B cell (primary cell): Measurements from ENCODE around the gene ASTN2. TPM values are rescaled to one million over a fixed set of nuclear protein-coding genes. Genes with fewer than 3 reads are reported as not detected.

ENCODE experiments used
- ATAC-seq: fragments of 200-7000 bp; cut with Tn5 transposase; one replicate; pipeline ENCODE4 v1.10.0; 2021; ENCODE audit warnings: low read depth, mild to moderate bottlenecking, moderate number of reproducible peaks, moderate library complexity
- CTCF ChIA-PET: fragments of 350-600 bp; sonication (Branson Sonifier 250); formaldehyde crosslinking; loops from one replicate; lab custom pipeline; 2021; ENCODE audit warnings: antibody characterized with exemption, inconsistent platforms; lab: Charles Lee
- POLR2A ChIA-PET: fragments of 350-600 bp; sonication (Branson Sonifier 250); formaldehyde crosslinking; loops from one replicate; lab custom pipeline; 2021; ENCODE audit warnings: antibody characterized with exemption; lab: Charles Lee
- DNase-seq: peaks from one replicate; pipeline ENCODE4 v3.0.0; 2013
- H2AFZ ChIP-seq: 2 replicates; pipeline ENCODE4 v1.6.1; 2012; ENCODE audit warnings: mild to moderate bottlenecking, low read depth, low read length; ENCODE audit not compliant: insufficient read depth, poor library complexity, severe bottlenecking
- H3K27ac ChIP-seq, 2 donors: 1 replicate in 1 of 2; 2 replicates in 1 of 2; pipeline ENCODE4 v1.5.1; 2012 to 2013; ENCODE audit warnings: low read length in 2 of 2, mild to moderate bottlenecking in 2 of 2, moderate library complexity in 1 of 2
- H3K27me3 ChIP-seq, 4 experiments: fragments of 200-600 bp in 1 of 4; sonication (generic) in 1 of 4; replicated peaks in 1 of 4; 1 replicate in 2 of 4; 2 replicates in 2 of 4; pipeline versions ENCODE4 v1.6.1 to v1.7.0; 2013 to 2016; ENCODE audit warnings: low read length in 3 of 4, mild to moderate bottlenecking in 2 of 4, mixed read lengths in 1 of 4, moderate library complexity in 1 of 4; ENCODE audit not compliant: insufficient read depth in 4 of 4, control insufficient read depth in 3 of 4; ENCODE audit errors: control extremely low read depth in 1 of 4
- H3K36me3 ChIP-seq, 2 experiments: replicated peaks in 1 of 2; 1 replicate in 1 of 2; 2 replicates in 1 of 2; pipeline versions ENCODE4 v1.6.1 to v1.7.1; 2013; ENCODE audit warnings: low read length in 1 of 2; ENCODE audit not compliant: insufficient read depth in 2 of 2, control insufficient read depth in 1 of 2; ENCODE audit errors: control extremely low read depth in 1 of 2, extremely low read depth in 1 of 2
- H3K4me1 ChIP-seq, 2 donors: fragments of 200-600 bp in 1 of 2; sonication (generic) in 1 of 2; 1 replicate in 1 of 2; 2 replicates in 1 of 2; pipeline versions ENCODE4 v1.5.1 to v1.6.1; 2013 to 2017; ENCODE audit warnings: low read length in 2 of 2; ENCODE audit not compliant: control insufficient read depth in 2 of 2, insufficient read depth in 2 of 2
- H3K4me2 ChIP-seq: replicated peaks from 2 replicates; pipeline ENCODE3; 2012; ENCODE audit warnings: mild to moderate bottlenecking, low read depth, low read length; ENCODE audit not compliant: poor library complexity, severe bottlenecking
- H3K4me3 ChIP-seq, 5 experiments: fragments of 200-600 bp in 1 of 5; sonication (generic) in 1 of 5; 1 replicate in 3 of 5; 2 replicates in 2 of 5; pipeline versions ENCODE4 v1.5.1 to v1.7.0; 2011 to 2016; ENCODE audit warnings: low read length in 4 of 5, mild to moderate bottlenecking in 4 of 5, low read depth in 2 of 5, control low read depth in 1 of 5, moderate library complexity in 1 of 5; ENCODE audit not compliant: insufficient read depth in 1 of 5; ENCODE audit errors: control extremely low read depth in 1 of 5, extremely low read depth in 1 of 5
- H3K79me2 ChIP-seq: fragments of 200-600 bp; sonication (generic); one replicate; pipeline ENCODE4 v1.6.0; 2016; ENCODE audit warnings: low read length; ENCODE audit not compliant: control insufficient read depth, insufficient read depth
- H3K9ac ChIP-seq: fragments of 200-600 bp; sonication (generic); 2 replicates; pipeline ENCODE4 v1.6.1; 2017; ENCODE audit warnings: mild to moderate bottlenecking, low read length, moderate library complexity
- H3K9me3 ChIP-seq, 3 donors: one replicate each; pipeline versions ENCODE4 v1.6.1 to v1.7.1; 2013; ENCODE audit warnings: low read length in 2 of 3; ENCODE audit not compliant: control insufficient read depth in 2 of 3, insufficient read depth in 1 of 3; ENCODE audit errors: control extremely low read depth in 1 of 3
- H4K20me1 ChIP-seq: 2 replicates; pipeline ENCODE4 v1.6.0; 2012; ENCODE audit warnings: mild to moderate bottlenecking, low read length; ENCODE audit not compliant: insufficient read depth, control insufficient read depth, poor library complexity, severe bottlenecking
- H3K27ac Mint-ChIP-seq: one replicate; pipeline ENCODE4 v1.8.0; 2021; ENCODE audit warnings: mixed read lengths
- H3K27me3 Mint-ChIP-seq: one replicate; pipeline ENCODE4 v1.8.0; 2021; ENCODE audit warnings: mixed read lengths
- H3K4me1 Mint-ChIP-seq: one replicate; pipeline ENCODE4 v1.8.0; 2021; ENCODE audit warnings: mixed read lengths
- H3K4me3 Mint-ChIP-seq: one replicate; pipeline ENCODE4 v1.8.0; 2021; ENCODE audit warnings: mixed read lengths
- H3K9me3 Mint-ChIP-seq: one replicate; pipeline ENCODE4 v1.8.0; 2022; ENCODE audit warnings: mixed read lengths; ENCODE audit not compliant: insufficient read depth
- CTCF ChIP-seq: fragments of 200-600 bp; IDR thresholded peaks from one replicate; pipeline ENCODE4 v1.8.0; 2022; ENCODE audit warnings: antibody characterized with exemption, mild to moderate bottlenecking
- EZH2 ChIP-seq: IDR thresholded peaks from 2 replicates; pipeline ENCODE4 v1.6.1; 2012; ENCODE audit warnings: borderline replicate concordance, low read depth, mild to moderate bottlenecking, moderate library complexity, low read length; ENCODE audit not compliant: insufficient read depth, poor library complexity, severe bottlenecking
- whole genome bisulfite sequencing: methylation state at CpG from one replicate; pipeline ENCODE4 v1.1.5; 2013; ENCODE audit warnings: missing lambda C conversion rate; ENCODE audit not compliant: insufficient coverage; 5-methylcytosine and 5-hydroxymethylcytosine counted together
- intact Hi-C: fragments of 100-400 bp; cut with micrococcal nuclease; formaldehyde crosslinking; loops from one replicate; pipeline ENCODE4 v1.10.0; 2022
- polyA plus RNA-seq: library from polyadenylated mRNA; depleted of rRNA; stranded (reverse); fragments of >200 nt; gene quantifications from 2 replicates; pipeline ENCODE4 v1.2.3, GENCODE V29; 2012
- total RNA-seq, 2 donors: library from RNA; stranded (reverse); fragments of 120-200 nt in 1 of 2; gene quantifications; 1 replicate in 1 of 2; 2 replicates in 1 of 2; pipeline versions ENCODE4 v1.2.3 to v1.2.4, GENCODE V29; 2013 to 2022

Gene ASTN2
- total and polyA plus RNA-seq, 2 donors (not counting 1 experiment from before 2014, with no cell fraction given), result 1.2 to 3.6 TPM

- Histone ChIP-seq H2AFZ (no peak overlapping the region), H3K79me2 (no peaks in the 10 kb centered on the region), H3K9ac (no peak overlapping the region), H3K4me3 (no peak overlapping the region), H3K4me2 (no peak overlapping the region), H4K20me1 (no peaks in the 10 kb centered on the region), H3K9me3 (peaks cover 0 to 19% (median 0%) of the 10 kb centered on the region in 3 donors), H3K27me3 (peaks cover 0 to 48% (median 17%) of the 10 kb centered on the region in 4 experiments), H3K4me1 (no peaks in the 10 kb centered on the region), H3K36me3 (no peaks in the 10 kb centered on the region), H3K27ac (no peak overlapping the region)
- POLR2A ChIA-PET, result no interaction called here
- no peaks in the 10 kb centered on the region for H3K9me3 Mint-ChIP-seq
- 35% methylated on average over 11 of the region's 17 CpGs for WGBS
- H3K4me1 Mint-ChIP-seq, result peaks cover 5% of the 10 kb centered on the region
- no peak for DNase-seq
- peaks cover 48% of the 10 kb centered on the region for H3K27me3 Mint-ChIP-seq
- no peak overlapping the region for H3K4me3 Mint-ChIP-seq
- intact Hi-C loops, result no loop called here
- ATAC-seq, result no peak
- no peak for TF ChIP-seq EZH2
- TF ChIP-seq CTCF, result no peak
- H3K27ac Mint-ChIP-seq, result no peak overlapping the region
- CTCF ChIA-PET, result no interaction called here
Observed at GRCh38 chr9:117412006-117412715, 2.7 kb downstream of the ASTN2 start.

- intact Hi-C loops, result no loop called here
- ChIA-PET CTCF (no interaction called here), POLR2A (no interaction called here)
- TF ChIP-seq EZH2, result no peak
- TF ChIP-seq CTCF, result no peak
- Histone ChIP-seq H3K4me2 (no peak overlapping the region), H3K4me1 (no peaks in the 10 kb centered on the region), H3K79me2 (no peaks in the 10 kb centered on the region), H3K27me3 (peaks cover 0 to 42% (median 14%) of the 10 kb centered on the region in 4 experiments), H4K20me1 (no peaks in the 10 kb centered on the region), H3K36me3 (no peaks in the 10 kb centered on the region), H2AFZ (no peak overlapping the region), H3K9ac (no peak overlapping the region), H3K27ac (no peak overlapping the region), H3K4me3 (no peak overlapping the region), H3K9me3 (peaks cover 0 to 19% (median 0%) of the 10 kb centered on the region in 3 donors)
- no peak overlapping the region for H3K27ac Mint-ChIP-seq
- ATAC-seq, result no peak
- no CpG with 5 or more reads among the region's 4 CpGs for WGBS
- H3K4me3 Mint-ChIP-seq, result no peak overlapping the region
- no peaks in the 10 kb centered on the region for H3K9me3 Mint-ChIP-seq
- H3K4me1 Mint-ChIP-seq, result peaks cover 5% of the 10 kb centered on the region
- peaks cover 53% of the 10 kb centered on the region for H3K27me3 Mint-ChIP-seq
- DNase-seq, result no peak
Observed at GRCh38 chr9:117411547-117411946, 3.3 kb downstream of the ASTN2 start.
